Upper lobe of left lung (tissue), 4 donors: ENCODE results near the gene PRRG2.

ENCODE experiments used
- CTCF ChIP-seq, 6 experiments: fragments of 450-650 bp in 4 of 6; fragments of 200-600 bp in 2 of 6; sonication (generic) in 2 of 6; IDR thresholded peaks; one replicate each; pipeline ENCODE4 v1.5.1; 2016 to 2019; ENCODE audit warnings: antibody characterized with exemption in 6 of 6
- POLR2A ChIP-seq, 4 donors: fragments of 450-650 bp; IDR thresholded peaks; one replicate each; pipeline ENCODE4 v1.5.1; 2016 to 2017; ENCODE audit warnings: antibody characterized with exemption in 4 of 4, mild to moderate bottlenecking in 2 of 4

DNA sequence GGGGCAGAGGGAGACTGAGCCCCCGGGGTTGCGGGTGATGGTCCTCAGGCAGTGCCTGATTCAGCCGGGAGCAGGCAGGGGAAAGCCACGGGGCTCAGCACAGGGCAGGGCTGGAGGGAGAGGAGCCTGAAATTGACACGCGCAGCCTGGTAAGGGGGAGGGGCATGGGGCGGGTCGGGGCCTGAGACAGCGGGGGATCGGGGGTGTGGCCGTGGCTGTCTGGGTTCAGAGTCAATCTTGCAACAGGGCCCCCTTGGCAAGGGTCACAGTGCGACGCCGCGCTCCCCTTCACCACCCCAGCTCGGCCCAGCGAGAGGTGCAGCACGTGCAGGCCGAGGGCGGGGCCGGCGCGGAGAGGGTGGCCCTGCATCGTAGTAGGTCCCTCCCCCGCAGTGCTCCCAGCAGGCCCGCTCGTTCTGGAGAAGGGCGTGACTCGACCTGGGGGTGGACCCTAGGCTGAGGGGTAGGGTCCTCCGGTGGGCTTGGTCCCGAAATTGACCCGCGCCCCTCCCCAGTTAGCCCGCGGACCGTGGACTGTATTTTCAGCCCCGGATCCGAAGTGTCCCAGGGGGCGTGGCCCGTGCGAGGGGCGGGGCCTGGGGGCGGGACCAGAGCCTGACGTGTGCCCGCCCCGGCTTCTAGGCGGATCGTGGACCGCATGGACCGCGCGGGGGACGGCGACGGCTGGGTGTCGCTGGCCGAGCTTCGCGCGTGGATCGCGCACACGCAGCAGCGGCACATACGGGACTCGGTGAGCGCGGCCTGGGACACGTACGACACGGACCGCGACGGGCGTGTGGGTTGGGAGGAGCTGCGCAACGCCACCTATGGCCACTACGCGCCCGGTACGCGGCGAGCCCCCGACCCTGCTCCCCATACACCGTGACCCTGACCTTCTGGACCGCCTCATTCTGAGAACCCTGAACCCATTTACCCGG lies 47.3 kb upstream of the PRRG2 start:
- TF ChIP-seq POLR2A (IDR thresholded peaks at IDR 0.05) (no peak), CTCF (IDR thresholded peaks at IDR 0.05) (peak in 5 of 6 experiments; percentile 34 to 65 (median 47))
